Heart left ventricle (tissue), 16 donors: Measurements from ENCODE around the gene ARMC5. TPM values are rescaled to one million over a fixed set of nuclear protein-coding genes. Genes with fewer than 3 reads are reported as not detected.

ENCODE experiments used
- ATAC-seq, 4 donors: fragments of 200-7000 bp; cut with Tn5 transposase; one replicate each; pipeline ENCODE4 v1.9.1; 2020 to 2022; ENCODE audit warnings: moderate library complexity in 4 of 4, mild to moderate bottlenecking in 3 of 4, moderate number of reproducible peaks in 1 of 4
- DNase-seq, 5 donors: peaks; one replicate each; pipeline ENCODE4 v3.0.0-alpha.2; 2020
- H3K27ac ChIP-seq, 12 donors: fragments of 200-600 bp; sonication (generic) in 4 of 12; one replicate each; pipeline versions ENCODE4 v1.5.0 to v1.8.0; 2016 to 2022; ENCODE audit warnings: mild to moderate bottlenecking in 2 of 12
- H3K27me3 ChIP-seq, 9 donors: fragments of 200-600 bp; sonication (generic) in 2 of 9; one replicate each; pipeline versions ENCODE4 v1.5.1 to v1.8.0; 2016 to 2022; ENCODE audit warnings: mild to moderate bottlenecking in 3 of 9
- H3K36me3 ChIP-seq, 9 donors: fragments of 200-600 bp; sonication (generic) in 2 of 9; one replicate each; pipeline versions ENCODE4 v1.5.0 to v1.8.0; 2018 to 2022; ENCODE audit warnings: mild to moderate bottlenecking in 2 of 9
- H3K4me1 ChIP-seq, 12 donors: fragments of 200-600 bp; sonication (generic) in 4 of 12; one replicate each; pipeline versions ENCODE4 v1.5.0 to v1.8.0; 2016 to 2022; ENCODE audit warnings: mild to moderate bottlenecking in 3 of 12
- H3K4me3 ChIP-seq, 12 donors: fragments of 200-600 bp; sonication (generic) in 4 of 12; one replicate each; pipeline versions ENCODE4 v1.5.0 to v1.8.0; 2017 to 2022; ENCODE audit warnings: mild to moderate bottlenecking in 9 of 12, moderate library complexity in 4 of 12
- H3K9me3 ChIP-seq, 12 donors: fragments of 200-600 bp; sonication (generic) in 4 of 12; one replicate each; pipeline versions ENCODE4 v1.5.0 to v1.8.0; 2016 to 2022; ENCODE audit warnings: mild to moderate bottlenecking in 1 of 12
- CTCF ChIP-seq, 12 donors: fragments of 200-600 bp; sonication (generic) in 4 of 12; IDR thresholded peaks; one replicate each; pipeline versions ENCODE4 v1.5.0 to v1.8.0; 2018 to 2022; ENCODE audit warnings: antibody characterized with exemption in 12 of 12, mild to moderate bottlenecking in 5 of 12
- POLR2A ChIP-seq, 2 donors: fragments of 450-650 bp; IDR thresholded peaks; one replicate each; pipeline ENCODE4 v1.6.1; 2017; ENCODE audit warnings: antibody characterized with exemption in 2 of 2, mild to moderate bottlenecking in 2 of 2, moderate library complexity in 2 of 2
- WGBS, 4 donors: extraction: QIAGEN DNeasy Blood & Tissue Kit in 2 of 4; methylation state at CpG; one replicate each; pipeline versions ENCODE4 v1.1.5 to v1.1.7; 2013 to 2018; 5-methylcytosine and 5-hydroxymethylcytosine counted together
- intact Hi-C, 10 donors: fragments of 100-400 bp; cut with DNase I; formaldehyde crosslinking; loops; one replicate each; pipeline versions ENCODE4 v1.11.1 to v1.14.2; 2022
- polyA plus RNA-seq, 2 donors: library from polyadenylated mRNA; stranded (reverse); fragments of 200-250 nt; gene quantifications; one replicate each; pipeline ENCODE4 v1.2.3, GENCODE V29; 2013
- total RNA-seq, 9 donors: library from RNA; depleted of rRNA in 2 of 9; stranded (reverse); fragments of >200 nt in 2 of 9; fragmentation: NEBNext Ultra II Directional in 3 of 9; extraction: Animal tissue kit (Norgen Biotek cat#: 25700) in 3 of 9; gene quantifications; one replicate each; pipeline versions ENCODE4 v1.1.0 to v1.2.4, GENCODE V29; 2016 to 2023
- donor health status: ischemic (EF 13 %, LVEDD 7.1; RV severe dilation, severe dysfunction).
- donor health status: healthy with polysubstance abuse.
- donor health status: DM: no; HTN: yes; CAD: no.
- donor health status: DM: no; HTN: no; CAD: no.
- donor health status: ischemic (EF 25% LVEDD 6.9; RV normal size, moderate dysfunction).
- donor health status: ischemic (EF 25% LVEDD 5.7; RV mildly dilated, moderate dysfunction).
- donor health status: healthy.
- donor health status: DM: yes; HTN: yes; CAD: no.
- donor health status: ischemic (EF 35%, LVEDD 5.7; RV mildly dilated, moderate dysfunction).
- donor health status: nonischemic (EF 11% LVEDD 7.7; RV severe dilation, severe dysfunction).
- donor health status: DM: yes; HTN: yes; CAD: no.
- donor health status: PGD.
- donor health status: ischemic (EF 29% LVEDD 5.4; RV normal size, mild dysfunction).
- donor health status: nonischemic (EF 23%, LVEDD 6.1; RV moderate dilation, normal function).

The ARMC5 gene
- total and polyA plus RNA-seq, 11 donors = 4.1 to 9.2 (median 6.6) TPM

DNA sequence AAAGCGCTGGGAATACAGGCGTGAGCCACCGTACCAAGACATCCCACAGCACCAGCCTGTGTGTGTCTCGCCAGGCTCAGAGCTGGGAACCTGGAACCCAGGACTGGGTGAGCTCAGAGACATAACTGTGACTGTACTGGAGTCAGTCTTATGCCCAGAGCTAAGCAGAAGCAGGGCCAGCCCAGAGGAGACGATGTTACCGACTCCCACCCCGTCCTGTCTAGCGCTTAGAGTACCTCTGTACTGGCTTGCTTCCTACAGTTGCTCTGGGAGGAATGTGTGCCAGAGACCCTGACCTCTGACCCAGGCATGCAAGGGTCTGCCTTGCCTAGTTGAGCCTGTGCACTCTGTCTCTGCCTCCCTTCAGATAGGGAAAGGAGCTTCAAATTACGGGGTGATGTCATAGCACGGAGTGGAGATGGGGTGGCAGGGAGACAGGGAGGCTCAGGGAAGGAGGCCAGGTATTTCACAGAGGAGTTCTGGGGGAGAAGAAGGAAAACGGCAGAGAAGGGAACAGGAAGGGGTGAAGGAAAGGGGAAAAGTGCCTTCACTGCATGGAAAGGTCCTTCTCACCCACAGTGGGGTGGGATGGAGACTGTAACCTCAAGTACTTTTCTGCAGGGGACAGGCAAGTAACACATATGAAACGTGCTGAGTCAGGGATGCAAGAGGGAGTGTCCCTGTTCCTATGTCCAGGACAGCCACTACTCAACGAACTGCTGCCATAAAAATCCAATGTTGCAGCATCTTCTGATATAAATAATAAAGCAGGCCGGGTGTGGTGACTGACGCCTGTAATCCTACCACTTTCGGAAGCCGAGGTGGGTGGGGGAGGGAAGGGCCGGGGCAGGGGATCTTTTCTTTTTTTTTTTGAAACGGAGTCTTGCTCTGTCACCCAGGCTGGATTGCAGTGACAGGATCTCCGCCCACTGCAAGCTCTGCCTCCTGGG is 5.8 kb upstream of the ARMC5 start:
- Histone ChIP-seq H3K27me3 (no peaks in the 10 kb centered on the region), H3K9me3 (no peaks in the 10 kb centered on the region), H3K4me1 (peaks cover 10 to 73% (median 61%) of the 10 kb centered on the region in 12 donors), H3K4me3 (no peak overlapping the region), H3K36me3 (no peaks in the 10 kb centered on the region), H3K27ac (peak overlapping the region in 11 of 12 donors; percentile 18 to 68 (median 49))
- DNase-seq = peak in 1 of 5 donors; percentile 34
- 38 to 54% (median 51%) methylated on average over 19 to 20 of the region's 20 CpGs for WGBS, 4 donors
- intact Hi-C loops = loop anchor here in 6 of 10 donors (5.0 to 10.0 kb wide), 9 partner anchors 51 to 499 kb away; partner anchors contain the start of genes ZNF267 (in 2 of the 6), FUS (in 1 of the 6), RUSF1 (in 1 of the 6) and SETD1A (in 1 of the 6)
- ATAC-seq = peak in 3 of 4 donors; percentile 2 to 6 (median 5)
- TF ChIP-seq CTCF (IDR thresholded peaks at IDR 0.05) = no peak
- TF ChIP-seq POLR2A (IDR thresholded peaks at IDR 0.05) = no peak

DNA sequence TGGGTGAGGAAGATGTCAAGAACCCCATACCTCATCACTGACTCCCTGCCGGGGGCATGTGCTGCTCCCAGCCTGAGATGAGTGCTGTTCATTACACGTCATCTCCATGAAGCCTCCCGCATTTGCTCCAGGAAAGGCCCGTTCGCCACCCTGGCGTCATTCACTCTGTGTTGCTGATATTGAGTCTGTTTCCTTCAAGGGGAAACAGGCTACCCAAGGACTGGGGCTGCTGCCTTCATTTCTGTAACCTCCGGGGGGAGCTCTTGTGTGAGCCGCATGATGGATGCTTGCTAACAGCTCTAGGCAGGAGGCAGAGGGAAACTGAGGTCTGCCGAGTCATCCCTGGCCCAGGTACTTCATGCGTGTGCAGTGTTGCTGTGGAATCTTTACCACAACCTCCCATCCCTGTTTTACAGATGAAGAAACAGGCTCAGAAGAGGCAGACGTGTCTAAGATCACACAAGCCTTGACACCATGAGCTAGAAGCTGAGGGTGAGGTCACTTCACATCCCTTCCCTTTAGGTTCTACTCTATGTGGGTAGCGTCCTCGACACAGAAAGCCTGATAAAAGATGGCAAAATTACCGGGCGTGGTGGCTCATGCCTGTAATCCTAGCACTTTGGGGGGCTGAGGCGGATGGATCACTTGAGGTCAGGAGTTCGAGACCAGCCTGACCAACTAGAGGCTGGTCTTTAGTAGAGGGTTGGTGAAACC is 3.5 kb upstream of the ARMC5 start:
- Histone ChIP-seq H3K27ac (peak overlapping the region in 2 of 12 donors; percentile 12 to 15), H3K36me3 (no peaks in the 10 kb centered on the region), H3K4me3 (no peak overlapping the region), H3K27me3 (no peaks in the 10 kb centered on the region), H3K9me3 (no peaks in the 10 kb centered on the region), H3K4me1 (peaks cover 10 to 82% (median 69%) of the 10 kb centered on the region in 12 donors)
- intact Hi-C loops = loop anchor here in 7 of 10 donors (5.0 to 10.0 kb wide), 13 partner anchors 49 to 501 kb away; partner anchors contain the start of genes ZNF267 (in 4 of the 7), FUS (in 2 of the 7), RUSF1 (in 2 of the 7) and SETD1A (in 1 of the 7)
- TF ChIP-seq POLR2A (IDR thresholded peaks at IDR 0.05) (no peak), CTCF (IDR thresholded peaks at IDR 0.05) (peak in 6 of 12 donors; percentile 10 to 46 (median 22))
- 64 to 81% (median 66%) methylated on average over 17 of the region's 17 CpGs for WGBS, 4 donors
- ATAC-seq (no peak), DNase-seq (no peak)

DNA sequence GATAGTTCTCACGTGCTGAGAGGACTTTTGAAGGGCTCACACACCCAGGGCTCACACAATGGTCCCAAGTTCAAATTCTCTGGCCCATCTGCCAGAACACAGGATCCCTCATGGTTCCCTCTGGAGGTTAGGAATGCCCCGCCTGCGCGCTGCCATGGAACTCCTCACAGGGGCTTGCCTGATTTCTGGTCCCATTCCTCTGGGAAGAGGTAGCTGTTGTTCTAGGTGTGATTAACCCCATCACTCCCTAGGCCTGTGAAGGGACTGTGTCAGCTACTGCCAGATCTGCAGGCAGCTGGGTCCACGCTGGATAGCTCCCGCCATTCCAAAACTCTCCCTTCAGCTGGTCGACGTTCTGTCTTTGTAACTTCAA is 2.3 kb upstream of the ARMC5 start:
- no peak for ATAC-seq
- H3K27ac ChIP-seq = peak overlapping the region in 3 of 12 donors; percentile 23 to 100 (median 99)
- H3K27me3 ChIP-seq = no peaks in the 10 kb centered on the region
- 72 to 76% (median 72%) methylated on average over 6 to 8 of the region's 8 CpGs for WGBS, 4 donors
- H3K36me3 ChIP-seq = peaks cover 0 to 4% (median under 1%) of the 10 kb centered on the region in 9 donors
- no peaks in the 10 kb centered on the region for H3K9me3 ChIP-seq
- no peak for DNase-seq
- intact Hi-C loops = loop anchor here in 7 of 10 donors (5.0 to 10.0 kb wide), 13 partner anchors 48 to 502 kb away; partner anchors contain the start of genes ZNF267 (in 4 of the 7), FUS (in 2 of the 7), RUSF1 (in 2 of the 7) and SETD1A (in 1 of the 7)
- peak overlapping the region in 5 of 12 donors; percentile 13 to 91 (median 72) for H3K4me3 ChIP-seq
- TF ChIP-seq CTCF (IDR thresholded peaks at IDR 0.05) = no peak
- TF ChIP-seq POLR2A (IDR thresholded peaks at IDR 0.05) = no peak
- H3K4me1 ChIP-seq = peaks cover 10 to 78% (median 63%) of the 10 kb centered on the region in 12 donors
